Adipocyte (in vitro differentiated cells): Measurements from ENCODE around the gene AEBP1.

Experiments used
- DNase-seq: peaks from one replicate; pipeline ENCODE4 v3.0.0-alpha.2; 2015; ENCODE audit warnings: low read depth
- H3K27me3 ChIP-seq: replicated peaks from 2 replicates; pipeline ENCODE4 v1.7.0; 2013; ENCODE audit warnings: mild to moderate bottlenecking, low read length, moderate library complexity; ENCODE audit not compliant: control insufficient read depth, insufficient read depth
- H3K36me3 ChIP-seq: 2 replicates; pipeline ENCODE4 v1.7.0; 2013; ENCODE audit warnings: low read length, mild to moderate bottlenecking, moderate library complexity; ENCODE audit not compliant: control insufficient read depth, insufficient read depth, severe bottlenecking
- H3K4me1 ChIP-seq: 2 replicates; pipeline ENCODE4 v1.7.0; 2013; ENCODE audit warnings: mild to moderate bottlenecking, low read length, moderate library complexity; ENCODE audit not compliant: control insufficient read depth, insufficient read depth
- H3K4me3 ChIP-seq: 2 replicates; pipeline ENCODE4 v1.7.0; 2013; ENCODE audit warnings: mild to moderate bottlenecking, low read length, moderate library complexity
- H3K9ac ChIP-seq: 2 replicates; pipeline ENCODE4 v1.7.0; 2013; ENCODE audit warnings: mild to moderate bottlenecking, low read length, moderate library complexity
- H3K9me3 ChIP-seq: 2 replicates; pipeline ENCODE4 v1.7.0; 2013; ENCODE audit warnings: mild to moderate bottlenecking, low read length, moderate library complexity; ENCODE audit not compliant: control insufficient read depth

Gene AEBP1

DNA sequence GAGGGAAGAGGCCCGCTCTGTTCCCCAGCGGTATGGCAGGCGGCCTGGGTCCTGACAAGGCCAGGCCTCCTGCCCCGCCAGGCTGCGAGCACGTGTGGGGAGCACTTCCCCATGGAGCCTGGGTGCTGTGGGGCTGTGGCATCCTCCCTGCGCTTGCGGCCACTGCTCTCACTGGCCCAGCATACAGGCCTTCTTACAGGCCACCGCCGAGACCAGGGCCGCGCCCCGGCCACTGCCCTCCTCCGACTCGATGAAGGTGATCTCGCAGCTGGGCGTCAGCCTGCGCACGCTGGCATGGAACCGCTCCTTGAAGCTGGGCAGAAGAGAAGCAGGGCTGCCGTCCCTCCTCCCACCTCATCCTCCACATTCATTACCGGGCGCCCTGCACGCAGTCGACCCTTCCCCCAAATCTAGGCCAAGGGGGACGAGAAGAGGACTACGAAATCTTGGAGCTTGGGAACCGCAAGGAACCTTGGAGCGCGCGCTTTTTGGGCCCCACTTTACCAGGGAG, 40.9 kb downstream of the AEBP1 start:
- Histone ChIP-seq H3K4me3 (peak overlapping the region; percentile 52), H3K36me3 (no peaks in the 10 kb centered on the region), H3K4me1 (peaks cover 10% of the 10 kb centered on the region), H3K27me3 (peaks cover 28% of the 10 kb centered on the region), H3K9ac (no peak overlapping the region), H3K9me3 (no peaks in the 10 kb centered on the region)
- no peak for DNase-seq

DNA sequence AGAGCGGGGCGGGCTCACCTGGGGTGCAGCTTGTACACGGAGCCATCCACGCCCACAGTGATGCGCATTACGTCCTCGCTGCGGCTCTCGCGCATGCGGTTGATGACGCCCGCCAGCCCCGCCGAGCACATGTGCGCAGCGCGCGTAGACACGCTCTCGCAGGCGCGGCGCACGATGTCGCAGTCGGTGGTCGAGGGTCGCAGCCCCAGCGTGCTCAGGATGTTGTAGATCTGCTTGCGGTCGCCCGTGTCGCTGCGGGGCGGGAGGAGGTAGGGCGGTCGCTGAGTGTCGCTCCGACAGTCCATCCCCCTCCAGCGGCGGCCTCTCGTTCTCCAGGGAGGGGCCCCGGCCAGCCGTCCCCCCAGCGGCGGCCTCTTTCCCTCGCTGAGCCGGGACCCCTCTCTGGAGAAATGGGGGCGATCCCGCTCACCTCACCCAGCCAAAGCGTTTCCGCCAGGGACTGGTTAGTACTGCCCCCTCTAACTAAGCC, 41.4 kb downstream of the AEBP1 start:
- Histone ChIP-seq H3K9ac (no peak overlapping the region), H3K36me3 (no peaks in the 10 kb centered on the region), H3K4me1 (peaks cover 10% of the 10 kb centered on the region), H3K4me3 (peak overlapping the region; percentile 52), H3K27me3 (peaks cover 28% of the 10 kb centered on the region), H3K9me3 (no peaks in the 10 kb centered on the region)
- no peak for DNase-seq

DNA sequence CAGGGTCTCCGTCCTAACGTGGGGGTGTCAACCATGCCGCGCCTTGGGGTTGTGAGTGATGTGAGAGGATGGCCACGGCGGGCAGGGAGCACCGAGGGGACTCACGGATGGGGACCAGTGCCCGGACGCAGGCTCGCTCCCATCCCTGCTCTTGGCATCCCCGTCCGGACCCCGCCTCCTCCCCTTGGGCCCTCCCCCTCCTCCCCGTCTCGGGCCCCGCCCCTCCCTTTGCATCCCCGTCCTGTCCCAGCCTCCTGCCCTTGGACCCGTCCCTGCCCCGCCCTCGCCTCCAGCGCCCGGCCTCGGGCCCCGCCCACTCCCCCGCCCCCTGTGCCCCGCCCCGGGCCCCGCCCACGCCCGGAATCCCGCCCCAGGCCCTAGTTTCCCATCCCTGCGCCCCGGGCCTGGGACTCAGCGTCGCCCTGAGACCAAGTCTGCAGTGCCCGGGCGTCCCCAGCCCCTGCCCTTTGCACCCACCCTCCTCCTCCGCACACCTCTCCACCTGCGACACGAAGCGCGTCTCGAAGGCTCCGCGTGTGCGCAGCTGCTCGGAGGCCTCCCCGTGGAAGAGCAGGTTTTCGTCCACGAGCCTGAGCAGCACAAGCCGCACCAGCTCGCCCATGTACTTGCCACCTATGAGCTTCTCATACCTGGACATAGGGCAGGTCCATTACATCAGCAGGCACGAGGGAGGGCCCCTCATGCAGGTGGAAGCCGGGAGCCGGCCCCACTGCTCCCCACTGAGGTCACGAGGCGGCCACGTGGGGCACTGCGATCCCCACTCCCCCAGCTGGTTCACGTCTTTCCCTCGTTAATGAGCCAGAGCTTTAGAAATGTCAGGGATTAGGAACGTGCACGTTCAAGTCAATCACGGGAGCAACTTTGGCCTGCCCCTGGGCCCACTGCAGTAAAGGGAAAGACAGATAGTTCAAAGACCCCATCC, 42.1 kb downstream of the AEBP1 start:
- Histone ChIP-seq H3K4me1 (peaks cover 10% of the 10 kb centered on the region), H3K9ac (no peak overlapping the region), H3K9me3 (no peaks in the 10 kb centered on the region), H3K27me3 (peaks cover 26% of the 10 kb centered on the region), H3K36me3 (no peaks in the 10 kb centered on the region), H3K4me3 (peak overlapping the region; percentile 52)
- DNase-seq, result peak; percentile 74

DNA sequence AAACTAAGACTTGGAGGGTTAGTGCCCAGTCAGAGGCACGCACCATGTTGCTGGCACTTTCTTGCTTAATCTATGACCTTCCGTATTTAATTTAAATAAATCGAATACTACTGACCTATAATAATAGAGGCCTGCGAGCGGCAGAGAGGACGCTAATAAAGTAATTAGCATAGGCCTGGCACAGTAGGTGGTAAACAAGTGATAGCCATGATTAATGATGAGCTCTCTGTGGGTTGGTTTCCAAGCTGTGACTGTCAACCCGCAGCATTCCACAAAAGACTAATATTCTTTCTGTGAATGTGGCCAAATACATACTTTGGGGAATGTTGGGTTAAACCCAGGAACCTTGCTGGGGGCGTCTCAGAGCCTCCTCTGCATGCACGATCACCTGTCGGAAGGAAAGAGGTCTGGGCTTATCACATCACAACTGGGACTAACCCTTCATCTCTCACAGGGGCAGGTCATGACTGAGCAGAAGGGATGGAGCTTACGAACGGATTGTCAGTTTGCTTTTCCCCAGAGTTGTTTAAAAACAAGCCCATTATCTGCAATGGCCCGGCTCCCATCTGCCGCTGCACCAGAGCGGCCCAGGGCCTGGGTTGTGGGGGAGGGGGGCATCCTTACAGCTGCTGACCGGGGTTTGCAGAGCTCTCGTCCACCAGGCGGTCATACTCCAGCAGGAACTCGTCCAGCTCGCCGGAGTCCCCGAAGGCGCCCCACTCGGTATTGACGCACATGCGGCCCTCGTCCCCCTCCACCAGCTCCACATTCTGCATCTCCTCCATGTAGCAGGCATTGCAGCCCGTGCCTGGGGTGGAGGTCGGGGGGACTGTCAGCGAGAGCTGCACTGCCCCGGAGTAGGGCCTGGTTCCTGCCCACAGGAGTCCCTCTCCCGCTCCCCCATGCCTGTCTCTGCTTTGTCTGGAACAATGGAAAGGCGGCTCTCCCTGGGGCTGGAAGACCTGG, 43.2 kb downstream of the AEBP1 start:
- peaks cover 18% of the 10 kb centered on the region for H3K27me3 ChIP-seq
- peaks cover 10% of the 10 kb centered on the region for H3K4me1 ChIP-seq
- H3K9me3 ChIP-seq, result no peaks in the 10 kb centered on the region
- H3K4me3 ChIP-seq, result no peak overlapping the region
- no peak overlapping the region for H3K9ac ChIP-seq
- DNase-seq, result no peak
- no peaks in the 10 kb centered on the region for H3K36me3 ChIP-seq

DNA sequence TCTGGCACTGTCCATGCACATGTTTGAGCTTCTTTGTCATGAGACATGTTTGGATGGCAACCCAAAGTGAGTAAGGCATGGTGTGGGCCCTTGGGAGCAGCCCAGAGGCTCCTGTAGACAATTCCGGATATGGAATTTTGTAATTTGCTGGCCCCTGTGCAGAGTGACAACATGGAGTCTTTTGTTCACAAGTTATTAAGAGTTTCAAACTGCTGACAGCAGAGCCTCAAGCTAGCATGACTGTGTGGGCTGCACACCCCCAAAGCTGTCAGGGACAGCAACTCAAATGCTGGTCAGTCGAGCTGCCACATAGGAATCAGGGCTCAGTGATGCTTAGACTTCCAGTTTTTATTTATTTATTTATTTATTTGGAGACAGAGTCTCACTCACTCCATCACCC, 44.0 kb downstream of the AEBP1 start:
- Histone ChIP-seq H3K4me3 (no peak overlapping the region), H3K4me1 (peaks cover 10% of the 10 kb centered on the region), H3K9ac (no peak overlapping the region), H3K36me3 (no peaks in the 10 kb centered on the region), H3K27me3 (peaks cover 18% of the 10 kb centered on the region), H3K9me3 (no peaks in the 10 kb centered on the region)
- DNase-seq, result no peak

DNA sequence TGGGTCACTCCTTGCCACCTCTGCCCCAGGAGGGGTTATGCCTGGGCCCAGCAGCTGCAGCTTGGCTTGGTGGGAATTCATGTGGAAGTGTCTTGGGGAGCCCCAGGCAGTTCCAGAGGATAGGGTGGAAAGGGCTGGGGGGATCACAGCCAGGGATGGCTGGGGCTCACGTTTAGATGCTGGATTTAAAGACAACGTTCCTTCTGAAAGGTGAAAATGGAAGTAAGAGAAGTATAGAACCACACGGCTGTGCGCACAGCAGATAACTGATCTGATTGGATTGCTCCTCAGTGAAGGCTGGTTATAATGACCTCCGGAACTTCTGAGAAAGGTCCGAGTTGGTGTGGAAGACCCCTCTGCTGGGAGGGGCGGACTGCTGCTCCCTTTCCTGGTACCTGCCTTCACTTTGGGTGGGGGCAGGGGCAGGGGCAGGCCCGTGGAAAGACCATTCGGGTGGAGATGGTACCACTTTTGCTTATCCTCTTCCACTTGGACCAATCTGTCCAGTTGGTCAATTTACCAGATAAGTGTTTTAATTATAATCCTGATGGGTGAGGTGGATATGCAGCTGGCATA, 44.9 kb downstream of the AEBP1 start:
- Histone ChIP-seq H3K9ac (no peak overlapping the region), H3K36me3 (no peaks in the 10 kb centered on the region), H3K9me3 (no peaks in the 10 kb centered on the region), H3K27me3 (peaks cover 18% of the 10 kb centered on the region), H3K4me1 (peaks cover 10% of the 10 kb centered on the region), H3K4me3 (no peak overlapping the region)
- no peak for DNase-seq

DNA sequence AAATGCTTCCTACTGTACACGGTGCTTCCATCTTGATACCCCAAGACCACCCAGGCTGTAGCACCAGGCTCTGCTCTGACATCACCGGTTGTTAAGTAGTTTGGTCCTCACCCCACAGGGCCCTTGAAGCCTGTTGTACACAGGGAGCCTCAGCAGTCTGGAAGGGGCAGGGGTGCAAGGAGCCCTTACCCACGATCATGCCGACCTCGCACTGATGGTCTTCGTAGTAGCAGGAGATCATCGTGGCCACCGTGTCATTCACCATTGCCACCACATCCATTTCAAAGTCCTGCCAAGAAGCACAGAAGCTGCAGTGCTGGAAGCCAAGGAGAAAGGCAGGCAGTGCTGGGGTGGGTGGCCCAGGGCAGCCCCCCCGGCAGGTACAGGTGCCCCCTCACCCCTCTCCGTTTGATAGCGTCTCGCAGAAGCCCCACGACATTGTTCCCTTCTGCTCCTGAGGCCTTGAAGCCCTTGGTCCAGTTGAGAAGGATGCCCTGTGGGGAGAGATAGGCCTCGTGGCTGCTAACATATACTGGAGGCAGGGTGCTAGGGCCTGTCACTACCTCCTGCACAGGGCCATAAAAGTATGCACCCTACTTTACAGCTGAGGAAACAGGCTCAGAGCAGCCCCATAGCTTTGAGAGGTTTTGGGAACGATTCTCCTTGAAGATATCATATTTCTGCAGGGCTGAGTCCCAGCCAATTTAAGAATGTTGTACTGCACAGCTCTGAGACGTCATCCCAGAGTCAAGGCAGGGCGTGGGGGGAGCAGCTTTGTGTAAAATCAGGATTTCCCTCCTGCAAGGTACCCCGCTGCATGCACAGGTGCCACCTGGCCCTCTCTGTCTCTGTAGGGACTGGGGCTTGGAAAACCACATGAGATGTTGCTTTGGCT, 45.7 kb downstream of the AEBP1 start:
- no peaks in the 10 kb centered on the region for H3K36me3 ChIP-seq
- H3K4me3 ChIP-seq, result no peak overlapping the region
- DNase-seq, result peak; percentile 68
- H3K4me1 ChIP-seq, result peaks cover 10% of the 10 kb centered on the region
- H3K27me3 ChIP-seq, result peaks cover 24% of the 10 kb centered on the region
- no peaks in the 10 kb centered on the region for H3K9me3 ChIP-seq
- no peak overlapping the region for H3K9ac ChIP-seq

DNA sequence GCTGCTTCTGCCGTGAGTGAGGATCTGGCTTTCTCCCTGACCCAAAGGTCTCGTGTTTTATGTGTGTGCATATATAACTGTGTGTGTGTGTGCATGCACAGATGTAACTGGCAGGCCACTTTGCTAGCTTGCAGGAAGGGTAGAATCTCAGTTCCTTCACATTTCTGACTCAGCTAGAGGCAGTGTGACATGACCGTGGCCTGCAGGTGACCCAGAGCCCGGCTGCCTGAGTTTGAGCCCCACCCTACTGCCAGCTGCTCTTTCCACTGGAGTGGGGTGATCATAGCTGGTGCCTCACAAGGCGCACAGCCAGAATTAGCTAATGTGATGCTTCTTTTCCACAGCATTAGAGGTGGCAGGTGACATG, 46.3 kb downstream of the AEBP1 start:
- Histone ChIP-seq H3K9me3 (no peaks in the 10 kb centered on the region), H3K27me3 (peaks cover 24% of the 10 kb centered on the region), H3K4me3 (no peak overlapping the region), H3K4me1 (peaks cover 10% of the 10 kb centered on the region), H3K9ac (no peak overlapping the region), H3K36me3 (no peaks in the 10 kb centered on the region)
- DNase-seq, result peak; percentile 31

DNA sequence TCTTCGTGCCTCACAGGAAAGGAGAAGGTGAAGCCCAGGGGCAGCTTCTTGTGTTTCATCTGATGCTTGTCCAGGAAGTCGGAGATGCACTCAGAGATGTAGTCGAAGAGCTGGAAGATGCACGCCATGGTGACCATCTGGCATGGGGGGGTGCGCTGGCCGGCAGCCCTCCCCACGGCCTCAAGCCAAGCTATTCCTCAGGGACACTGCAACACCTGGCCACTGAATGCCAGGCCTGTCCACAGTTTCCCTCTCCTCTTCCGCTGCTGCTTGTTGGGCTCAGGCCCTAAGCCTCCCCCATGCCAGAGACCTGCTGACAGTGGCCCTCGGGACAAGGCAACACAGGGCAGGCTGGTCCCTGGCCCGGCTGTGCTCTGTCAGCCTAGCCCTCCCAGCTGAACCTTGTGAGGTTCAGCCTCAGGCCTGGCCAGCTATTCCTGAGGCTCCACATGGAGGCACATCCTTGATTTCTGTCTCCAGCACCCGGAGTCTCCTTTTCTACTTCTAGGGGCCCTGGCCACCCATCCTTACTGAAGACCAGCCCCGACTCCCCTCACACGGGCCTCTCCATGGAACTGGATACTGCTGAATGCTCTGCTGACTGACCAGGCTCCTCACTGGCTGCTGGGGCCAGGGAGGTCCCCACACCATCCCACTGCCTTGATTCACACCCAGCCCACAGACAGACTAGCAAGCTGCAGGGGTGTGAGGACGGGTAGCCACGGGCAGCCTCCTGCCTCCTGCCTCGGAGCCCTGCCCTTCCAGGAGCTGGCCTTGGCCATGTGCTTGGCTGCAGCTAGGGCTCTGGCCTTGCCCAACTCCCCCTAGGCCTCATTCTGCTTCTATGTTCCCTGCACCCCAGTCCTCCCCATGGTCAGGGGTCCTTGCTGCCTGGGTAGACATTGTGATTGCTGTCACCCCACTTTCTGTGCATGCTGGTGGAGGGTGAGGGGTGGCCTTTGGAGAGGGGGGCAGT, 47.1 kb downstream of the AEBP1 start:
- Histone ChIP-seq H3K36me3 (no peaks in the 10 kb centered on the region), H3K9me3 (no peaks in the 10 kb centered on the region), H3K4me3 (no peak overlapping the region), H3K27me3 (peaks cover 21% of the 10 kb centered on the region), H3K4me1 (peaks cover 10% of the 10 kb centered on the region), H3K9ac (no peak overlapping the region)
- DNase-seq, result no peak
